ENCODE measurements around the gene AHCTF1. TPM values are rescaled to one million over a fixed set of nuclear protein-coding genes. Genes with fewer than 3 reads are reported as not detected.
"Not testable (repeated sequence)": the region's sequence is repeated elsewhere in the genome, so short reads cannot be mapped to it uniquely, and the experiment has no call there.

Gene AHCTF1
- total RNA-seq, 4 donors from 2014 or later = 26.9 to 38.4 (median 29.5) TPM

DNA sequence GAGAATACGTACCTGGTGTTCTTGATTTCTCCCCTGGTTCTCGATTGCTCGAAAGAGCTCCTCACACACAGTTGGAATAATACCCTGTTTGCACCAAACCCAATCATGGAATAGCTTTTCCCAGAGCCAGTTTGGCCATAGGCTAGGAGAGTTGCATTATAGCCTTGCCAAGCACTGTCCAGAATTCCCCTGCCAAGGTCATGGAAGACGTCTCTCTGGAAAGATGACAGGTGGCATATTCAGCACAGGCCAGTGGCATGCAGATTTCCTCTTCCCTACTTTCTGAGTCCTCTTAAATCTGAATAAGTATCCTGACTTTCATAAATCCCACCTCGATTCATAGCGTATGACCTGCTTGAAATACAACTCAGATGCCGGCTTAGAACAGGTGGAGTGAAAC lies 111.1 kb downstream of the AHCTF1 start:
- WGBS, 2 donors = 70 to 90% methylated on average over 7 of the region's 7 CpGs
- intact Hi-C loops (cut with DNase I; ENCODE audit: low total_unique reads) = no loop called here
- H3K4me3 ChIP-seq (ENCODE audit: low read depth, poor library complexity, severe bottlenecking) = no peak overlapping the region
- no peak for DNase-seq (ENCODE audit: low spot score in 2 of 2)
- no peak for TF ChIP-seq POLR2A (IDR thresholded peaks at IDR 0.05)
- TF ChIP-seq, protein P1, sequence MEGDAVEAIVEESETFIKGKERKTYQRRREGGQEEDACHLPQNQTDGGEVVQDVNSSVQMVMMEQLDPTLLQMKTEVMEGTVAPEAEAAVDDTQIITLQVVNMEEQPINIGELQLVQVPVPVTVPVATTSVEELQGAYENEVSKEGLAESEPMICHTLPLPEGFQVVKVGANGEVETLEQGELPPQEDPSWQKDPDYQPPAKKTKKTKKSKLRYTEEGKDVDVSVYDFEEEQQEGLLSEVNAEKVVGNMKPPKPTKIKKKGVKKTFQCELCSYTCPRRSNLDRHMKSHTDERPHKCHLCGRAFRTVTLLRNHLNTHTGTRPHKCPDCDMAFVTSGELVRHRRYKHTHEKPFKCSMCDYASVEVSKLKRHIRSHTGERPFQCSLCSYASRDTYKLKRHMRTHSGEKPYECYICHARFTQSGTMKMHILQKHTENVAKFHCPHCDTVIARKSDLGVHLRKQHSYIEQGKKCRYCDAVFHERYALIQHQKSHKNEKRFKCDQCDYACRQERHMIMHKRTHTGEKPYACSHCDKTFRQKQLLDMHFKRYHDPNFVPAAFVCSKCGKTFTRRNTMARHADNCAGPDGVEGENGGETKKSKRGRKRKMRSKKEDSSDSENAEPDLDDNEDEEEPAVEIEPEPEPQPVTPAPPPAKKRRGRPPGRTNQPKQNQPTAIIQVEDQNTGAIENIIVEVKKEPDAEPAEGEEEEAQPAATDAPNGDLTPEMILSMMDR (IDR thresholded peaks at IDR 0.05) = no peak

DNA sequence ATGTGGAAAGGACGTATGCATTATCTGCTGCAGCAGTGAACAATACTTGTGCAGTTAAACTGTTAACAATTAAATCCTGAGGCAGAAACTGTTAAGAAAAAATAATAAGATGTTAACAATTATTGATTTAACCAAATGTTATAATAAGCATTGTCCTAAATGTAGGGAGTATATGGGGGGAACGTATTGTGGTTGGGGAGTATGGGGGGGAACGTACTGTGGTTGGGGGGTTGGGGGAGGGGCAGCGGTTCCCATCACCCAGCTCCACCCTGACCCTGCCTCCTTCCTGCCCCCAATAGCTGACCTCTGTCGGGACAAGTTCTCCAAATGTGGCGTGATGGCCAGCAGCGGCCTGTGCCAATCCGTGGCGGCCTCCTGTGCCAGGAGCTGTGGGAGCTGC lies 114.0 kb downstream of the AHCTF1 start:
- intact Hi-C loops (cut with DNase I; ENCODE audit: low total_unique reads); H3K4me3 ChIP-seq (ENCODE audit: low read depth, poor library complexity, severe bottlenecking); DNase-seq (ENCODE audit: low spot score in 2 of 2): not testable (repeated sequence)
- WGBS, 2 donors = 59 to 63% methylated on average over 3 of the region's 9 CpGs

DNA sequence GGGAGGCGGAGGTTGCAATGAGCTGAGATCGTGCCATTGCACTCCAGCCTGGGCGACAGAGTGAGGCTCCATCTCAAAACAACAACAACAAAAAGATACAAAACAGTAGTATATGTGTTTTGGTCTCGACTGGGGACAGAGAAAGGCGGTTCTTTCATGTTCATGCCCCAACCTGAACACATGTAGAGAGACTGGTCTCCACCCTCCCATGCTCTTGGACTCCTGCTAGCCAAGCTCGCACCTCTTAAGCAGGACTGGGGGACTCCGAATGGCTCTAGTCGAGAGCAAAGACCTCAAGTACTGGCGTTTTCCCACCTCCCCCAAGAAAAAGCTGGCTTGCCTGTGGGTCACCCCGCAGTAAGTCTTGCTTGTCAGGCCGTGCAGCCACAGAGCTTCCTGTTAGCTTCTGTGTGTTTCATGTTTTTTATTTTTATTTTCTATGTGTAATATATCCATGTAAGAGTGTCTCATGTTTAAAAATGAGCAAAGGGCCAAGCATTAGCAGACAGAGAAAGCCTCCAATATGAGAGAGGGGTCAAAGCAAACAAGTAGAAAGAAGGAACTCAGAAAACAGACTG lies 116.0 kb downstream of the AHCTF1 start:
- no peak overlapping the region for H3K4me3 ChIP-seq (ENCODE audit: low read depth, poor library complexity, severe bottlenecking)
- intact Hi-C loops (cut with DNase I; ENCODE audit: low total_unique reads) = no loop called here
- TF ChIP-seq, protein P1 (IDR thresholded peaks at IDR 0.05) = no peak
- no peak for TF ChIP-seq POLR2A (IDR thresholded peaks at IDR 0.05)
- DNase-seq (ENCODE audit: low spot score in 2 of 2) = no peak
- WGBS, 2 donors = 58 to 74% methylated on average over 11 of the region's 11 CpGs

DNA sequence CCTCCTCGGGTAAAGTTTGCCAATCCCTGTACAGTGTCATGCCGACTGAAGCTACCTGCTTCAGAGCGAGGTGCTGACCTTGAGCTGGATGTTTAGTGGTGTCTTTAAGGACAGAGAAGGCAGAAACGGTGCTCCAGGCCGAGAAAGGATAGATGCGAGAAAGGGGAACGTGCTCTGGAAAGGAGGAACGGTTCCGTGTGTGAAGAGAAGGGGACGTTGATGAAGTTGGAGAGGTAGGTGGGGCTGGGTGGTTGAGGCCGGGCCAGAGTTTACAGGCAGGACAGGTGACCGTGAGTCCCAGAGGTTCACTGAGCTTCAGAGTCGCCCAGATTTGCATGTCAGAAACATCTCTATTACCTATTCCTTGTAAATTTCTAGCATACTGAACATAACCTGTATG lies 116.9 kb downstream of the AHCTF1 start:
- DNase-seq (ENCODE audit: low spot score in 2 of 2) = no peak
- H3K4me3 ChIP-seq (ENCODE audit: low read depth, poor library complexity, severe bottlenecking) = no peak overlapping the region
- WGBS, 2 donors = 88 to 93% methylated on average over 13 of the region's 13 CpGs
- no peak for TF ChIP-seq POLR2A (IDR thresholded peaks at IDR 0.05)
- intact Hi-C loops (cut with DNase I; ENCODE audit: low total_unique reads) = no loop called here

DNA sequence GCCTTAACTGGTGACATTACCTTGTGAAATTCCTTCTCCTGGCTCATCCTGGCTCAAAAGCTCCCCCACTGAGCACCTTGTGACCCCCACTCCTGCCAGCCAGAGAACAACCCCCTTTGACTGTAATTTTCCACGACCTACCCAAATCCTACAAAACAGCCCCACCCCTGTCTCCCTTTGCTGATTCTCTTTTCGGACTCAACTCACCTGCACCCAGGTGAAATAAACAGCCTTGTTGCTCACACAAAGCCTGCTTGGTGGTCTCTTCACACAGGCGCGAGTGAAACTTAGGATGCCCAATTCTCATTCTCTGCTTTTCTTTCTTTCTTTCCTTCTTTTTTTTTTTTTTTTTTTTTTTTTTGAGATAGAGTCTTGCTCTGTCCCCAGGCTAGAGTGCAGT lies 118.4 kb downstream of the AHCTF1 start:
- WGBS, 2 donors = 85 to 87% methylated on average over 4 of the region's 4 CpGs
- intact Hi-C loops (cut with DNase I; ENCODE audit: low total_unique reads) = not testable (repeated sequence)

DNA sequence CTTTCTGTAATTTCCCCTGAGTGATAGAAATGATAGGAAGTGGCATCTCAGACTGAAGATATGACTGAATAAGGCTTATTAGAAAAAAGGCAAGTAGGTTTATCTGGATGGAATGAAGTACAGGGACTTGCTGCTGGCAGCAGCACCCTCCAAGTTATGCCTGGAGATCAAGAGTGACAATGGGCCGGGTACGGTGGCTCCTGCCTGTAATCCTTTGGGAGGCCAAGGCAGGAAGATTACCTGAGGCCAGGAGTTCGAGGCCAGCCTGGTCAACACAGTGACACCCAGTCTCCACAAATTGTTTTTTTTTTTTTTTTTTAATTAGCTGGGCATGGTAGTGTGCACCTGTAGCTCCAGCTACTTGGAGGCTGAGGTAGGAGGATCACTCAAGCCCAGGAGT lies 119.8 kb downstream of the AHCTF1 start:
- no peak overlapping the region for H3K4me3 ChIP-seq (ENCODE audit: low read depth, poor library complexity, severe bottlenecking)
- TF ChIP-seq POLR2A (IDR thresholded peaks at IDR 0.05) = no peak
- TF ChIP-seq, protein P1 (IDR thresholded peaks at IDR 0.05) = no peak
- WGBS, 2 donors = 79 to 88% methylated on average over 3 of the region's 3 CpGs
- intact Hi-C loops (cut with DNase I; ENCODE audit: low total_unique reads) = no loop called here
- DNase-seq (ENCODE audit: low spot score in 2 of 2) = no peak

More for the DNA sequence above, 118.4 kb downstream of the AHCTF1 start:
- DNase-seq (ENCODE audit: low spot score in 2 of 2); H3K4me3 ChIP-seq (ENCODE audit: low read depth, poor library complexity, severe bottlenecking): not testable (repeated sequence)

DNA sequence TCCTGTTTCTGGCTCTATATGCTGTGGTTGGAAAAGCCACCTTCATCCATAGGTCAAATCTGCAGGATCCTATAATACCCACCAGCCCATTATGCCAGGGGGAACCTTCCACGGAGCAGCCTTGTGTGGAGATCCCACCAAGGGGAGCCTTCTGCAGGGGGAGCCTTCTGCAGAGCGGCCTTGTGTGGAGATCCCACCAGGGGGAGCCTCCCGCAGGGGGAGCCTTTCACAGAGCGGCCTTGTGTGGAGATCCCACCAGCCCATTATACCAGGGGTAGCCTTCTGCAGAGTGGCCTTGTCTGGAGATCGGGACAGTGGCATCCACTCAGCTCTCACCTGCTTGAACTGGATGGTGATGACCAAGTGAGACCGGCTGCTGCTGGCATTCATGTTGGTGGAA lies 122.3 kb downstream of the AHCTF1 start:
- WGBS, 2 donors = 96 to 99% methylated on average over 6 of the region's 6 CpGs
- DNase-seq (ENCODE audit: low spot score in 2 of 2) = no peak
- intact Hi-C loops (cut with DNase I; ENCODE audit: low total_unique reads) = no loop called here
- H3K4me3 ChIP-seq (ENCODE audit: low read depth, poor library complexity, severe bottlenecking) = no peak overlapping the region
- TF ChIP-seq, protein P1 (IDR thresholded peaks at IDR 0.05) = no peak
- TF ChIP-seq POLR2A (IDR thresholded peaks at IDR 0.05) = no peak
